Lung (tissue), 12 donors: ENCODE measurements around the gene HAPLN2. TPM values are rescaled to one million over a fixed set of nuclear protein-coding genes. Genes with fewer than 3 reads are reported as not detected.
A peak's percentile ranks its signal among the peaks of the same experiment; 100 is the strongest.

Source experiments
- ATAC-seq: fragments of 200-7000 bp; cut with Tn5 transposase; one replicate; pipeline ENCODE4 v1.9.1; 2020; ENCODE audit warnings: moderate number of reproducible peaks; ENCODE audit not compliant: insufficient read depth, low FRiP score
- DNase-seq, 3 donors: peaks; one replicate each; pipeline ENCODE4 v3.0.0-alpha.2; 2013 to 2017
- H3K27ac ChIP-seq, 2 donors: one replicate each; pipeline ENCODE4 v1.5.1; 2013; ENCODE audit warnings: mild to moderate bottlenecking in 2 of 2, moderate library complexity in 2 of 2, control low read depth in 1 of 2, inconsistent platforms in 1 of 2, low read depth in 1 of 2, low read length in 1 of 2
- H3K27me3 ChIP-seq, 3 donors: one replicate each; pipeline ENCODE4 v1.5.1; 2013; ENCODE audit warnings: low read length in 2 of 3; ENCODE audit not compliant: control insufficient read depth in 3 of 3, insufficient read depth in 3 of 3
- H3K36me3 ChIP-seq, 4 donors: one replicate each; pipeline ENCODE4 v1.5.1; 2013; ENCODE audit warnings: low read length in 4 of 4, mild to moderate bottlenecking in 1 of 4, moderate library complexity in 1 of 4; ENCODE audit not compliant: control insufficient read depth in 4 of 4, insufficient read depth in 4 of 4
- H3K4me1 ChIP-seq, 5 donors: one replicate each; pipeline ENCODE4 v1.5.1; 2013; ENCODE audit warnings: low read length in 5 of 5, mild to moderate bottlenecking in 2 of 5, moderate library complexity in 1 of 5; ENCODE audit not compliant: control insufficient read depth in 5 of 5, insufficient read depth in 5 of 5
- H3K4me3 ChIP-seq: one replicate; pipeline ENCODE4 v1.5.1; 2013; ENCODE audit warnings: mild to moderate bottlenecking, control low read depth, moderate library complexity
- H3K9ac ChIP-seq, 2 donors: one replicate each; pipeline ENCODE4 v1.5.1; 2013; ENCODE audit warnings: low read length in 2 of 2, control low read depth in 1 of 2; ENCODE audit not compliant: insufficient read depth in 1 of 2
- H3K9me3 ChIP-seq, 4 donors: one replicate each; pipeline ENCODE4 v1.5.1; 2013; ENCODE audit warnings: low read length in 3 of 4, mild to moderate bottlenecking in 1 of 4, moderate library complexity in 1 of 4; ENCODE audit not compliant: control insufficient read depth in 4 of 4, insufficient read depth in 3 of 4
- CTCF ChIP-seq: IDR thresholded peaks from 2 replicates; pipeline ENCODE4 v1.5.1; 2012; ENCODE audit warnings: mild to moderate bottlenecking; ENCODE audit errors: control extremely low read depth, extremely low read depth
- WGBS, 2 donors: extraction: QIAGEN DNeasy Blood & Tissue Kit; methylation state at CpG; one replicate each; pipeline ENCODE4 v1.1.7; 2013; 5-methylcytosine and 5-hydroxymethylcytosine counted together
- polyA plus RNA-seq, 2 donors: library from polyadenylated mRNA; stranded (reverse); fragments of 200-250 nt; gene quantifications; one replicate each; pipeline ENCODE4 v1.2.1, GENCODE V29; 2013
- total RNA-seq, 2 donors: library from RNA; depleted of rRNA in 1 of 2; stranded (reverse); fragments of >200 nt in 1 of 2; gene quantifications; one replicate each; pipeline ENCODE4 v1.2.1, GENCODE V29; 2014 to 2021
- donor health status: control.
- donor health status: control.
- donor health status: Bipolar disorder and iron deficiency.
- donor health status: healthy.
- donor health status: DM: yes; HTN: yes; CAD: no.

The HAPLN2 gene
- total and polyA plus RNA-seq, 4 donors = 0.18 to 0.31 (median 0.24) TPM; not detected in 1

GRCh38 chr1:156591181-156591431 lies 28.1 kb upstream of the HAPLN2 start:
- DNase-seq (no peak), ATAC-seq (no peak)
- peaks cover 0 to 22% (median 10%) of the 10 kb centered on the region in 4 donors for H3K36me3 ChIP-seq
- peak overlapping the region in 1 of 2 donors; percentile 90 for H3K9ac ChIP-seq
- peaks cover 0 to 12% (median 3%) of the 10 kb centered on the region in 5 donors for H3K4me1 ChIP-seq
- no peaks in the 10 kb centered on the region for H3K9me3 ChIP-seq
- H3K27ac ChIP-seq = peak overlapping the region; percentile 91
- no peak for TF ChIP-seq CTCF
- 22 to 23% methylated on average over 6 of the region's 6 CpGs for WGBS, 2 donors
- H3K27me3 ChIP-seq = no peaks in the 10 kb centered on the region
- H3K4me3 ChIP-seq = peak overlapping the region; percentile 54

GRCh38 chr1:156591432-156592157 lies 27.6 kb upstream of the HAPLN2 start, which contains the start of gene NAXE:
Gene NAXE (plus strand): TSS chr1:156591776. CDS start chr1:156591805, 29 bp downstream.
- ATAC-seq (peak; percentile 96), DNase-seq (peak; percentile 75 to 80 (median 76))
- 0% methylated on average over 56 to 60 of the region's 60 CpGs for WGBS, 2 donors
- Histone ChIP-seq H3K4me3 (peak within 1 kb of the TSS; percentile 79), H3K36me3 (peaks cover 0 to 26% (median 11%) of the 10 kb centered on the region in 4 donors), H3K4me1 (peaks cover 0 to 12% (median 3%) of the 10 kb centered on the region in 5 donors), H3K27me3 (no peaks in the 10 kb centered on the region), H3K9me3 (no peaks in the 10 kb centered on the region), H3K9ac (peak within 1 kb of the TSS; percentile 69 to 90), H3K27ac (peak within 1 kb of the TSS; percentile 91)
- no peak for TF ChIP-seq CTCF

GRCh38 chr1:156592158-156592909 lies 26.9 kb upstream of the HAPLN2 start:
- WGBS, 2 donors = 58 to 62% methylated on average over 16 of the region's 16 CpGs

More at GRCh38 chr1:156592158-156592909, 26.9 kb upstream of the HAPLN2 start:
- Histone ChIP-seq H3K9ac (peak overlapping the region; percentile 69 to 78), H3K36me3 (peaks cover 0 to 26% (median 14%) of the 10 kb centered on the region in 4 donors), H3K4me1 (peaks cover 0 to 12% (median 3%) of the 10 kb centered on the region in 5 donors), H3K27ac (peak overlapping the region; percentile 76 to 91), H3K27me3 (no peaks in the 10 kb centered on the region), H3K4me3 (peak overlapping the region; percentile 79), H3K9me3 (no peaks in the 10 kb centered on the region)
- TF ChIP-seq CTCF = no peak
- DNase-seq (no peak), ATAC-seq (no peak)
